RKO (cell line): ENCODE measurements around the gene CAPZA1.
A peak's percentile ranks its signal among the peaks of the same experiment; 100 is the strongest.
"Not testable (repeated sequence)": the region's sequence is repeated elsewhere in the genome, so short reads cannot be mapped to it uniquely, and the experiment has no call there.

Source experiments
- DNase-seq: peaks from one replicate; pipeline ENCODE4 v3.0.0-alpha.2; 2016; ENCODE audit warnings: low spot score

Gene CAPZA1

GRCh38 chr1:112619518-112620376, at the start of gene CAPZA1:
Gene CAPZA1, plus strand, starts transcription at chr1:112619832. Its CDS starts 13 bp downstream, at chr1:112619845.
- DNase-seq: peak; percentile 96

- DNase-seq: peak; percentile 58
Measured at GRCh38 chr1:112575154-112575804, 44.4 kb upstream of the CAPZA1 start.

- no peak for DNase-seq
Measured at GRCh38 chr1:112576240-112576639, 43.4 kb upstream of the CAPZA1 start.

- DNase-seq: no peak
Measured at GRCh38 chr1:112579801-112580510, 39.7 kb upstream of the CAPZA1 start.

GRCh38 chr1:112581586-112582192, 37.9 kb upstream of the CAPZA1 start:
- no peak for DNase-seq

- DNase-seq: no peak
Measured at GRCh38 chr1:112583366-112583765, 36.3 kb upstream of the CAPZA1 start.

- DNase-seq: no peak
Measured at GRCh38 chr1:112589766-112590165, 29.9 kb upstream of the CAPZA1 start.

GRCh38 chr1:112594208-112594876, 25.3 kb upstream of the CAPZA1 start:
- no peak for DNase-seq

GRCh38 chr1:112599477-112599876, 20.2 kb upstream of the CAPZA1 start:
- no peak for DNase-seq

- DNase-seq: no peak
Measured at GRCh38 chr1:112603012-112603411, 16.6 kb upstream of the CAPZA1 start.

GRCh38 chr1:112603541-112603940, 16.1 kb upstream of the CAPZA1 start:
- no peak for DNase-seq

GRCh38 chr1:112605633-112606327, 13.9 kb upstream of the CAPZA1 start:
- DNase-seq: no peak

GRCh38 chr1:112614460-112615065, 5.1 kb upstream of the CAPZA1 start:
- DNase-seq: peak; percentile 70

GRCh38 chr1:112618114-112618720, 1.4 kb upstream of the CAPZA1 start:
- peak; percentile 73 for DNase-seq

- DNase-seq: peak; percentile 75
Measured at GRCh38 chr1:112618721-112619517, 713 bp upstream of the CAPZA1 start, which contains the start of gene ST7L. Gene ST7L, minus strand, starts transcription at chr1:112619141. Its CDS starts 28 bp downstream, at chr1:112619113.

- DNase-seq: no peak
Measured at GRCh38 chr1:112620377-112620695, 704 bp downstream of the CAPZA1 start.

- DNase-seq: not testable (repeated sequence)
Measured at GRCh38 chr1:112624493-112624892, 4.9 kb downstream of the CAPZA1 start.

- DNase-seq: peak; percentile 40
Measured at GRCh38 chr1:112625696-112626095, 6.1 kb downstream of the CAPZA1 start.

GRCh38 chr1:112626193-112626592, 6.6 kb downstream of the CAPZA1 start:
- DNase-seq: no peak
